HG02885 (cell line): ENCODE results near the gene ASMTL.
A peak's percentile ranks its signal among the peaks of the same experiment; 100 is the strongest.
"Not testable (repeated sequence)": the region's sequence is repeated elsewhere in the genome, so short reads cannot be mapped to it uniquely, and the experiment has no call there.

Experiments
- ATAC-seq: cut with Tn5 transposase; IDR thresholded peaks from one replicate; pipeline ENCODE4 v1.9.1; 2021; ENCODE audit warnings: mild to moderate bottlenecking; ENCODE audit not compliant: unreplicated experiment, poor library complexity

ASMTL gene

GRCh38 chrX:1391707-1392375 is 60.9 kb downstream of the ASMTL start, which contains the start of gene SLC25A6:
TSS of gene SLC25A6 (minus strand) at chrX:1392113. CDS start at chrX:1392009, 104 bp downstream.
- peak; percentile 95 for ATAC-seq

GRCh38 chrX:1391370-1391706 is 61.4 kb downstream of the ASMTL start:
- ATAC-seq: no peak

GRCh38 chrX:1390621-1391369 is 61.9 kb downstream of the ASMTL start:
- no peak for ATAC-seq

GRCh38 chrX:1389993-1390285 is 62.8 kb downstream of the ASMTL start:
- ATAC-seq: no peak

GRCh38 chrX:1389181-1389992 is 63.3 kb downstream of the ASMTL start:
- no peak for ATAC-seq

GRCh38 chrX:1388651-1389050 is 64.1 kb downstream of the ASMTL start:
- no peak for ATAC-seq

- no peak for ATAC-seq
Measured at GRCh38 chrX:1387141-1387776, 65.5 kb downstream of the ASMTL start.

- no peak for ATAC-seq
Measured at GRCh38 chrX:1386338-1387127, 66.2 kb downstream of the ASMTL start.

GRCh38 chrX:1385253-1386223 is 67.2 kb downstream of the ASMTL start:
- no peak for ATAC-seq

GRCh38 chrX:1384658-1385252 is 68.0 kb downstream of the ASMTL start:
- ATAC-seq: no peak

GRCh38 chrX:1380672-1381233 is 72.0 kb downstream of the ASMTL start:
- no peak for ATAC-seq

- no peak for ATAC-seq
Measured at GRCh38 chrX:1378306-1378759, 74.4 kb downstream of the ASMTL start.

- ATAC-seq: no peak
Measured at GRCh38 chrX:1368385-1368698, 84.4 kb downstream of the ASMTL start.

- ATAC-seq: not testable (repeated sequence)
Measured at GRCh38 chrX:1366363-1366762, 86.3 kb downstream of the ASMTL start.

- ATAC-seq: no peak
Measured at GRCh38 chrX:1361910-1362309, 90.8 kb downstream of the ASMTL start.

GRCh38 chrX:1361275-1361674 is 91.4 kb downstream of the ASMTL start:
- no peak for ATAC-seq

GRCh38 chrX:1360171-1360570 is 92.5 kb downstream of the ASMTL start:
- ATAC-seq: no peak

- ATAC-seq: no peak
Measured at GRCh38 chrX:1359477-1359873, 93.2 kb downstream of the ASMTL start.
